HG03025 (cell line): ENCODE measurements around the gene PACRGL.
"Not testable (repeated sequence)": the region's sequence is repeated elsewhere in the genome, so short reads cannot be mapped to it uniquely, and the experiment has no call there.

Source experiments
- ATAC-seq: cut with Tn5 transposase; IDR thresholded peaks from one replicate; pipeline ENCODE4 v1.9.1; 2021; ENCODE audit warnings: mild to moderate bottlenecking, moderate library complexity; ENCODE audit not compliant: unreplicated experiment, low FRiP score

Gene PACRGL

GRCh38 chr4:20723019-20723418 lies 22.8 kb downstream of the PACRGL start:
- ATAC-seq, result no peak

- ATAC-seq, result no peak
Observed at GRCh38 chr4:20723463-20723862, 23.2 kb downstream of the PACRGL start.

- ATAC-seq, result no peak
Observed at GRCh38 chr4:20724915-20725314, 24.7 kb downstream of the PACRGL start.

GRCh38 chr4:20735931-20736330 lies 35.7 kb downstream of the PACRGL start:
- ATAC-seq, result no peak

- ATAC-seq, result not testable (repeated sequence)
Observed at GRCh38 chr4:20746000-20746399, 45.7 kb downstream of the PACRGL start.

GRCh38 chr4:20752641-20753040 lies 52.4 kb downstream of the PACRGL start:
- no peak for ATAC-seq

GRCh38 chr4:20754036-20754435 lies 53.8 kb downstream of the PACRGL start:
- ATAC-seq, result no peak

GRCh38 chr4:20760053-20760452 lies 59.8 kb downstream of the PACRGL start:
- ATAC-seq, result no peak

GRCh38 chr4:20761382-20761781 lies 61.1 kb downstream of the PACRGL start:
- no peak for ATAC-seq

- no peak for ATAC-seq
Observed at GRCh38 chr4:20761826-20762225, 61.6 kb downstream of the PACRGL start.

GRCh38 chr4:20764366-20764992 lies 64.2 kb downstream of the PACRGL start:
- ATAC-seq, result no peak

- ATAC-seq, result no peak
Observed at GRCh38 chr4:20773144-20773997, 73.1 kb downstream of the PACRGL start.

- ATAC-seq, result no peak
Observed at GRCh38 chr4:20778896-20779295, 78.6 kb downstream of the PACRGL start.

GRCh38 chr4:20783134-20783533 lies 82.9 kb downstream of the PACRGL start:
- ATAC-seq, result not testable (repeated sequence)

- ATAC-seq, result no peak
Observed at GRCh38 chr4:20787940-20788665, 87.8 kb downstream of the PACRGL start.
